ENCODE results near the gene REG1B.
"Not testable (repeated sequence)": the region's sequence is repeated elsewhere in the genome, so short reads cannot be mapped to it uniquely, and the experiment has no call there.

The REG1B gene

GRCh38 chr2:79085382-79085781 lies 2.4 kb downstream of the REG1B start:
- H3K4me3 ChIP-seq (ENCODE audit: low read depth, low read length): no peak overlapping the region
- TF ChIP-seq CTCF (IDR thresholded peaks at IDR 0.05; ENCODE audit: low read depth, low read length): no peak

DNA sequence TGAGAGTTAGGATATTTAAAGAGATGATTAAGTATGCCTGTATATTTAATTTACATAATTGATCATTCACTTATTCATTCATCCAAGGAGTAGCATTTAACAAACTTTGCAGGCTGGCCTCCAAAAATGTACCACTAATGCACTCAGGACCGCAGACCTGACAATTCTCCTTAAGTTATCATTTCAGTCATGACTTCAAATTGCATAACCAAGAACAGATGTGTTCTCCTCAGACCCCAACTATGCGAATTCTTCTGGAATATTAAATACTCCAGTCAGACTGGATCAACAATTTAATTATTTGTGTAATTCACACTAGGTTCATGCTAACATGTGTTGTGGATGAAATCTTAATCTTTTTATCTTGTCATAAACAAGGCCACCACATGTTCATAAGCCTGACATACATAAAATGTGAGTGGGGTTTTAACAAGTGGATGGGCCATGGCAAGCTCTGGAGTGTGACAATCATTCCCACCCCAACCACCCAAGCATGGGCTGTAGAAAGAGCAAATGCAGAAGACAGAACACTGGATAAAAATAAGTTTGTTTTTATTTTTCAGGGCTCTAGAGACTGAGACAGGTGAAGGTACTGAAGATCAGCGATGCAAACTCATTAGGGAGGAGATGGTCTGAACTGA lies 3.2 kb downstream of the REG1B start:
- no peak overlapping the region for H3K4me3 ChIP-seq (ENCODE audit: low read depth, low read length)
- TF ChIP-seq CTCF (IDR thresholded peaks at IDR 0.05; ENCODE audit: low read depth, low read length): no peak

GRCh38 chr2:79083597-79084251 lies 4.1 kb downstream of the REG1B start:
- H3K4me3 ChIP-seq (ENCODE audit: low read depth, low read length): no peak overlapping the region
- no peak for TF ChIP-seq CTCF (IDR thresholded peaks at IDR 0.05; ENCODE audit: low read depth, low read length)

GRCh38 chr2:79082987-79083386 lies 4.8 kb downstream of the REG1B start:
- no peak for TF ChIP-seq CTCF (IDR thresholded peaks at IDR 0.05; ENCODE audit: low read depth, low read length)

GRCh38 chr2:79071078-79071477 lies 16.7 kb downstream of the REG1B start:
- H3K4me3 ChIP-seq (ENCODE audit: low read depth, low read length): no peak overlapping the region
- no peak for TF ChIP-seq CTCF (IDR thresholded peaks at IDR 0.05; ENCODE audit: low read depth, low read length)

More at GRCh38 chr2:79082987-79083386, 4.8 kb downstream of the REG1B start:
- H3K4me3 ChIP-seq (ENCODE audit: low read depth, low read length): no peak overlapping the region

- TF ChIP-seq CTCF (IDR thresholded peaks at IDR 0.05; ENCODE audit: low read depth, low read length): no peak
- no peak overlapping the region for H3K4me3 ChIP-seq (ENCODE audit: low read depth, low read length)
These were observed 22.6 kb downstream of the REG1B start for GRCh38 chr2:79065201-79065600.

- not testable (repeated sequence) for H3K4me3 ChIP-seq (ENCODE audit: low read depth, low read length)
These were observed 33.0 kb downstream of the REG1B start for GRCh38 chr2:79054769-79055168.

- not testable (repeated sequence) for H3K4me3 ChIP-seq (ENCODE audit: low read depth, low read length)
These were observed 34.3 kb downstream of the REG1B start for GRCh38 chr2:79053486-79053885.
